Neuron (in vitro differentiated cells): ENCODE measurements around the gene ANK3.

Experiments
- H2AFZ ChIP-seq: one replicate; pipeline ENCODE4 v1.6.1; 2013; ENCODE audit warnings: low read depth, mild to moderate bottlenecking, inconsistent platforms, low read length, moderate library complexity
- H3K27me3 ChIP-seq: one replicate; pipeline ENCODE4 v1.6.1; 2013; ENCODE audit warnings: low read length; ENCODE audit not compliant: insufficient read depth
- H3K36me3 ChIP-seq: one replicate; pipeline ENCODE4 v1.6.1; 2013; ENCODE audit warnings: low read length; ENCODE audit not compliant: insufficient read depth
- H3K4me1 ChIP-seq: one replicate; pipeline ENCODE4 v1.6.1; 2013; ENCODE audit warnings: low read length; ENCODE audit not compliant: insufficient read depth
- H3K4me3 ChIP-seq: 2 replicates; pipeline ENCODE4 v1.5.1; 2013; ENCODE audit warnings: mild to moderate bottlenecking, low read length, moderate library complexity
- H3K9me3 ChIP-seq: one replicate; pipeline ENCODE4 v1.6.1; 2013; ENCODE audit warnings: low read length

Gene ANK3

DNA sequence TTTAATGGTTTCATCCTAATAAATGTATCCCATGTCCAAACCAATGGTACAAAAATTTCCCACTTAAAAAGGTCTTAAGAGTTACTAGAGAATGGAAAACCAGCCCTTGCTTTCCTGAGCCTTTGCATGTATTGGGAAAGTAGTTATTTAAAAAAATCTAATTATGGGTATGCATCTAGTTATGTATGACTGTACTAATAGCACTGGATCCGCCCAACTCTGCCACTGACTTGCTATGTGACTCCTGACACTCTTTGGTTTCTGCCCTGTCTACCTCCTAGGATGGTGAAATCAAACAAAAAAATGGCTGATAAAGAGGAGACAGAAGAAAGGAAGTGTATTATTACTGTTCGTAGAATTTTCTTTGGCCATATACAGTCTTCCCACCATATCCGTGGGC, 372.9 kb downstream of the ANK3 start:
- no peak overlapping the region for H3K4me3 ChIP-seq
- H3K4me1 ChIP-seq, result no peaks in the 10 kb centered on the region
- no peaks in the 10 kb centered on the region for H3K27me3 ChIP-seq
- H3K9me3 ChIP-seq, result no peaks in the 10 kb centered on the region
- H3K36me3 ChIP-seq, result no peaks in the 10 kb centered on the region
- no peak overlapping the region for H2AFZ ChIP-seq

DNA sequence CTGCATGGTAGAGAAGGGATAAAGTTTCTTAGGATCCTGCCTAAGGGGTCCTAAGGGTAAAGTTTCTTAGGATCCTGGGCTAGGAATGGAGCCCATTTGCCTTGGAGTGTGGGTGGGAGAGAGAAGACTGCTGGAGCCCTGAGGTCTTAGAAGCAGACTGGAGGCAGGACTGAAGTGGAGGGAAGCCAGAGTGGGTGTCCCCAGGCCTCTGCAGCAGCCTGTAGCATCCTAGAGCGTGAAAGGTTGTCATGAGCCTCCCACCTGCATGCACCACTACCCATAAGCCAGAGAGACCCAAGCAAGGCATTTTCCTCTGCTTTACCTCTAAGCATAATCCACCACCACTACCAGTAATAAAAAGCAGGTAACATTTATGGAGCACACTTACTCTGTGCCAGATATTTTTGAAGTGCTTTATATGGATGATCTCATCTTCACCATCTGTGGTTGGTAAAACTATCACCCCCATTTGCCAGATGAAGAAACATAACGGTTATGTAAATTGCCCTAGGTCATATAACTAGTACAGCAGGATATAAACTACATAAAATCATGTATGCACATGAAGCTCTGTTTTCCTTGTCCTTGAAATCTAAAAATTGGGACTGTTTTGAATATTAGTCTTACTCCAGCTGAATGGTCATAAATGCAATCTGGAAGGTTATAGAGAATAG, 379.8 kb downstream of the ANK3 start:
- Histone ChIP-seq H2AFZ (no peak overlapping the region), H3K36me3 (no peaks in the 10 kb centered on the region), H3K4me3 (no peak overlapping the region), H3K9me3 (no peaks in the 10 kb centered on the region), H3K27me3 (peaks cover 2% of the 10 kb centered on the region), H3K4me1 (no peaks in the 10 kb centered on the region)

DNA sequence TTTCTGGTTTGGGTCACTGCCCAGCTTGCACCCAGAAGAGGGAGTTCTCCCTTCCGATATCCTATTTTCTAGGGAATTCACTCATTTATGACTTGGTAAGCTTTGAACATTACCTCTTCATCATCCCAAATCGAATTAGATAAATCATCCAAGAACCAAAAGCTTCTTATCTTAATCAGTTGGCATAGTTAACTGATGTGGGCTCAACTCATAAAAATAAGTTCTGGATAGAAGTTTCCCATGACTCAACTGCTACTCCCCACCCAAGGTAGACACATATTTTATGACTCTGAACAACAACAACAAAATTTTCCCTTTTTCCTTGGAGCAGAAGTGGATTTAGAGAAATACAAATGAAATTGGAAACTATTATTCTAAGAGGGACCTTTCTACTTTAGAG, 380.4 kb downstream of the ANK3 start:
- Histone ChIP-seq H3K4me3 (no peak overlapping the region), H3K4me1 (no peaks in the 10 kb centered on the region), H3K9me3 (no peaks in the 10 kb centered on the region), H2AFZ (no peak overlapping the region), H3K36me3 (no peaks in the 10 kb centered on the region), H3K27me3 (peaks cover 2% of the 10 kb centered on the region)

DNA sequence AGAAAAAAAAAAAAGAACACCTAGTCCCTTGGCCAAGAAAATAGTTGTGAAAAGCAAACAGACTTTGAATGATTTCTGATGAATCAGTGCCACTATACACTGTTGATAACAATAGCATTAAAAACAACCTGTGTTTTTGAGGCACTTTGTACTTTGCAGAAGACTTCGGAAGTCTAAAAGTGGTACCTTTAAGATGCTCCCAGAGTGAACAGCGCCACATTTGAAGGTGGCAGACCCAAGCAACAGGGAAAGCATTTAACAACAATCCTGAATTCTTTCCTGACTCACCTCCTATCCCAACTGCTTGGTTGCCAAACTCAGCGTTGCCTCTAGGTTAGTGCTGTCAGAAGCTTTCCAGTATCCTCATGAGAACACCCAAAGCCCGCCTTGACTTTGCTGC, 380.9 kb downstream of the ANK3 start:
- H3K36me3 ChIP-seq, result no peaks in the 10 kb centered on the region
- H3K9me3 ChIP-seq, result no peaks in the 10 kb centered on the region
- no peak overlapping the region for H3K4me3 ChIP-seq
- peaks cover 2% of the 10 kb centered on the region for H3K27me3 ChIP-seq
- H3K4me1 ChIP-seq, result no peaks in the 10 kb centered on the region
- no peak overlapping the region for H2AFZ ChIP-seq

DNA sequence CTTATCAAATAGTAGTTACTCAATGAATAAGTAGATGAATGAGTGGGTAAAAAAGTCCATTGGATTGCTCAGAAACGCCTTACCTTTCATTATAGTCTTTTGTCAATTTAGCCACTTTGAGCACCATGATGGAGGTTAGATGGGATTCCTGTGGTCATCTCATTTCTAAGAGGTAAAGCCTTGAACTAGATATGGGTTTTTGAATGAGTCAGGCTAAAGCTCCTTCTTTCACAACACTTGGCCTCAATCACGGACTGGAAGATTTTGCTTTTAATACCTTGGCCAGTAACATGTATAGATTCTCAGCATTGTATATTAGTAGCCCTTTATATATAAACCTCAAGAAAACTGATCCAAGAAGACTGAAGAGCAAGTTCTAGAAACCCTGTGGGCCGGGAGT, 383.6 kb downstream of the ANK3 start:
- Histone ChIP-seq H3K36me3 (no peaks in the 10 kb centered on the region), H2AFZ (no peak overlapping the region), H3K4me1 (no peaks in the 10 kb centered on the region), H3K4me3 (no peak overlapping the region), H3K27me3 (peaks cover 2% of the 10 kb centered on the region), H3K9me3 (no peaks in the 10 kb centered on the region)

DNA sequence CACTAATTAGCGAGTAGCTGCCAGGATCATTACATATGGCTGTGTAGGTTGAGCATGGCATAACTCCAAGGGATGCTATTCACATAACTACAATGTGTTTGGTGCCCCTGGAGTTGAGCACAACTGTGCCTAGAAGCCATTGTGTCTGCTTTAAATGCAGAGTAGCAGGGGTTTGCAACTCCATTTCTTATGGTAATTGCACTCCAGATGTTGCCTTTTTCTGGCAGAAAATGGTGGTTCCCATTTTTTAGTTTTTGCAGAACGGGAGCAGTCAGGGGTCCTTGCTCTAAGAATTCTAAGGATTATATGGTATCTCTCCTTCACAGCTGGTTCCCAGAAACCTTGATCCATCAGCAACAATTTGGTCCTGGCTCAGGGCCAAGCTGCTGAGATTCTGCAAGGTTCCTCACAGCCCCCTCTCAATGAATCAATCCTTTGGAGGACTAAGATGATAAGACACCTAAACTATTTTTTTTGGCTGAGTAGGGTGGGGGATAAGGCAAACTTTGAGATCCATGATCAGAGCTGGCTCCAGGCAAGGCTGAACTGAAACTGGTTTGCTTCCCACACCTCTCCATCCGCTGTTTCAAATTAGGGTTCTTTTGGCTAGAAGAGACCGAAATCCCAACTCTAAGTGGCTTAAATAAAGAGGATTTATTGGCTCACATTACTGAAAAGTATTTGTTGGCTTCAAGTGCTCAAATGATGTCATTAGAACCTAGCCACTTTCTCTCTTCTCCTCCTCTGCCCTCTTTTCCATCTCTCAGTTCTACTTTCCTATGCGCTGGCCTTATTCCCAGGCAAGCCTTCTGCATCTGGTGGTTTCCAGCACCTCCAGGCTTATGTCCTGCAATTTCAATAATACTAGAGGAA, 385.8 kb downstream of the ANK3 start:
- no peak overlapping the region for H2AFZ ChIP-seq
- no peak overlapping the region for H3K4me3 ChIP-seq
- no peaks in the 10 kb centered on the region for H3K4me1 ChIP-seq
- H3K9me3 ChIP-seq, result no peaks in the 10 kb centered on the region
- no peaks in the 10 kb centered on the region for H3K27me3 ChIP-seq
- no peaks in the 10 kb centered on the region for H3K36me3 ChIP-seq

DNA sequence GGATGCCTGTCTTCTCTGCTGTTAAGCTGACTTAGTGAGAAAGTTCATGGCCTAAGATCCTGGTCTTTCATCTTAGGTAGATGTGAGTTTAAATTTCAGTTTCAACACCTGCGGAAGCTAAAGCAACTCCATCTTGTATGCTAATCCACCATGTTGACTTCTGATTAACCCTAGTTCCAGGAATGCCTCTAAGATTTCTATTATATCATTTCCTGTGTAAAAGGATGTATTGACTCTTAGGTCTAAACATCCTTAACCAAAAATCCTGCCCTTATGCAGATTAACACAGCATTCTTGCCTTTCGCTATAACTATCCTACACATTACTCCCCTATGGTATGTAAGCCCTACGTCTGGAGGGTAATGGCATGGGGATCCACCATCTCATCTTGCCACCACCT, 388.9 kb downstream of the ANK3 start:
- no peaks in the 10 kb centered on the region for H3K36me3 ChIP-seq
- no peaks in the 10 kb centered on the region for H3K27me3 ChIP-seq
- H3K9me3 ChIP-seq, result no peaks in the 10 kb centered on the region
- H2AFZ ChIP-seq, result no peak overlapping the region
- no peaks in the 10 kb centered on the region for H3K4me1 ChIP-seq
- no peak overlapping the region for H3K4me3 ChIP-seq

DNA sequence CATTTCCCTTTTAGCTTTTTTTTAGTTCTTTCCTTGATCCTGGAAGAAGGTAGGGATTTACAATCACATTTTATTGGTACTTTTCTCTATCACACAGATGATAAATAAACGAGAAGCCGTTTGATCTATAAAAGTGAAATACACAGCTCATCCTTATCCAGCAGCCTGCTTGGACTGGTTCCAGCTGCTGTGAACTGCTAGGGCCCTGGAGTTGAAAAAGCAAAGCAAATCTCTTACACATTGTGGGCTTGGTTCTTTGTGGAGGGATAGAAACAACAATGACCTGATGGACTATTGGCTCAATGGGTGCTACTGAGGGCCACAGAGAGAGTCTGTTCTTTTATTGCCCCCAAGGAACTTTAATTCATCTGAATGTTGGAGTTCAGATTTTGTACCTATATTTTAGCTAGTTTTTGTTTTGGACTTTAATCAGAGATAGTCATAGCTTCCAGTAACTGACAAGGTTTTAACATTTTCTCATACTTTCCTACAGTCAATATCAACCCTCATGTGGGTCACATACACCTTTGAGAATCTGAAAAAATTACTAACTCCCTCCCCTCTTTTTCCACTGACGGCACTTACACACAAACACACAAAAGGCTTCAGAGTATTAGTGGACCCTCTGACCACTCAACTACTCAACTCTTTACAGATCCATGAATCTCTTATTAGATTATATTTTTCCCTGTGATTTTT, 391.7 kb downstream of the ANK3 start:
- no peak overlapping the region for H2AFZ ChIP-seq
- no peaks in the 10 kb centered on the region for H3K27me3 ChIP-seq
- H3K4me3 ChIP-seq, result no peak overlapping the region
- H3K36me3 ChIP-seq, result no peaks in the 10 kb centered on the region
- H3K9me3 ChIP-seq, result no peaks in the 10 kb centered on the region
- H3K4me1 ChIP-seq, result no peaks in the 10 kb centered on the region

DNA sequence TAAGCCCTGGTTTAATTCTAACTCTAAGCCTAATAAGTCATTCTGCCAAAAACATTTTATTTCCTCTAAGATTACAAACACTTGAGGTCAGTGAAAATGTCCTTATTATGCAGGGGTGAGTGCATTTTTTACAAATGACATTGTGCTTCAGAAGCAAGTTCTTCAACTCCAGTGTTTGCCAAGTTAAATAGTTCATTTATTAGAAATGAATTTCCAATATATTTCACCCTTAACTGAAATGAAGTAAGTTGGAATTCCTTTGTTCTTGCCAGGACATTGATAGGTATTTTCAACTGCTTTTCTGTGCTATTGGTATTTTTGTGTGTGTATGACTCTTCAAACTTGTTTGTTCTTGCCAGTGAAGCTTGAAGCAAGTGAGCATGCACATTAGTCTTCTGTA, 393.8 kb downstream of the ANK3 start:
- Histone ChIP-seq H3K9me3 (no peaks in the 10 kb centered on the region), H3K27me3 (no peaks in the 10 kb centered on the region), H2AFZ (no peak overlapping the region), H3K36me3 (no peaks in the 10 kb centered on the region), H3K4me1 (peaks cover 6% of the 10 kb centered on the region), H3K4me3 (no peak overlapping the region)

DNA sequence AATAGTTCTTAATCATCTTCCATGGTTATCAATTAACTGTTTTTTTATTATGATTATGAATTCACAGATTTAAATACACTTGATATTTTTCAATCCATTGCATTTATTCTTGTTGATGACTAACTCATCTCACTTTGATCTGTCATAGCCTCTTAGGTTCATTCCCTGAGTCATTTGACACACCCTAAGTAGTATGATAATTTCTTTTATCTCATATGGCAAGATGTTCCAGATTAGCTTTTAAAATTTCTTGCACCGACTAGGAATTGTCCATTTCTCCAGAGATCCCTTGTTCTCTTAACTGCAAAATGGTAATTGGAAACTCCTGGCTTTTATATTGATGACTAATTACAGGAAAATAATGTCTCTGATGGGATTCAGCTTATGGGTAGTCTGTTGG, 395.7 kb downstream of the ANK3 start:
- no peak overlapping the region for H3K4me3 ChIP-seq
- H3K27me3 ChIP-seq, result no peaks in the 10 kb centered on the region
- no peaks in the 10 kb centered on the region for H3K36me3 ChIP-seq
- no peak overlapping the region for H2AFZ ChIP-seq
- H3K9me3 ChIP-seq, result no peaks in the 10 kb centered on the region
- H3K4me1 ChIP-seq, result peaks cover 6% of the 10 kb centered on the region

DNA sequence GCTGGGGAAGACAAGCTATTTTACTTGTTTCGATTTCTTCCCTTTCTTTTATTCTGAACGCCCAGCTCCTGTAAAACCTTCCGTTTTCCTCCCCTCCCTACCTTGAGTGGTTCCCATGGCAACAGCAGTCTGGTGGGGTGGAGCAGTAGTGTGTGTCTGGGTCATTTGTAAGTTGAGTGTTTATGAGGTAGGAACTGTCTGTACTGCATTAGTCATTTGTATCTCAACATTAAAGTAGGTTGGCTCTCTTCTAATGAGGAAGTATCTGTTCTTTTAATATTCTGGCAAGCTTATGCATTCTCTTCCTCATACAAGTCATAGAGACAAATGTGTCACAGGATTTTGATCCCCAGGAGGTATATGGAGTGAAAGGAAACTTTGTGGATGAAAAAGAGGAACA, 398.0 kb downstream of the ANK3 start:
- no peak overlapping the region for H2AFZ ChIP-seq
- H3K27me3 ChIP-seq, result no peaks in the 10 kb centered on the region
- no peak overlapping the region for H3K4me3 ChIP-seq
- no peaks in the 10 kb centered on the region for H3K9me3 ChIP-seq
- H3K4me1 ChIP-seq, result peaks cover 6% of the 10 kb centered on the region
- H3K36me3 ChIP-seq, result no peaks in the 10 kb centered on the region

DNA sequence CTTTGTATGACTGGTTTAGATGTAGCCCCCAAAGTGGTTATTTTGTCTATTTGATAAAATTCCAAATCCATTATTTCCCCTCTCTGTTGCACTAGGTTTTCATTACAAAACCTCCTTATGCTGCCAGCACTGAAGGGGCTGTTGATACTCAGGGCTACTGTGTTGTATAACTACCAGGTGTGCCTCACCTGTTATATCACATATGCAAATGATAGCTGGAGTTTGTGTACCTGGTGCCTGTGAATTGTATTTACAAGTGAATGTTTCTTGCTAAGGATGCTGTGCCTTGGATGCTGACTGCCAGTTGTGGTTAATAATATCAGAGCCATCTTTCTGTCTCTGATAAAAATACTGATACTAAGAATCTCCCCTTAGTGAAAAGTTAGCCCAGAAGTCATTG, 398.6 kb downstream of the ANK3 start:
- H3K4me3 ChIP-seq, result no peak overlapping the region
- H3K36me3 ChIP-seq, result no peaks in the 10 kb centered on the region
- no peaks in the 10 kb centered on the region for H3K9me3 ChIP-seq
- H2AFZ ChIP-seq, result no peak overlapping the region
- no peaks in the 10 kb centered on the region for H3K27me3 ChIP-seq
- H3K4me1 ChIP-seq, result peaks cover 6% of the 10 kb centered on the region

DNA sequence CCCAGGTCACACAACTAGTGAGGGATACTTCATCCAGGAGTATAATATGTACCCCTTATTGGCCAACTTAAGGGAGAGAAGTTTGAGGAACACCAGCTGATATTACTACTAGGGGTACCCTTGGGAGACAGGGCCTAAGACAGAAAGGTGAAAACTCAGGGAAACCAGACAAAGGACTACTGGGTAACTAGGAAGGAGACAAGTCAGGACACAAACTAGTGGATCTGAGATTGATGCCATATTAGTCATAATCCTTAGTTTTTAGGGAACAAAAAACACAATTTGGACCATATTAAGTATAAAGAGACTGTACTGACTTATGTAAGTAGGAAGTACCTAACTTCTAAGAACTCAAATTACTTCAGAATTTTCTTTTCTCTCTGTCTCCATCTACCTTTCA, 404.0 kb downstream of the ANK3 start:
- Histone ChIP-seq H3K4me3 (no peak overlapping the region), H2AFZ (no peak overlapping the region), H3K36me3 (no peaks in the 10 kb centered on the region), H3K9me3 (no peaks in the 10 kb centered on the region), H3K27me3 (no peaks in the 10 kb centered on the region), H3K4me1 (no peaks in the 10 kb centered on the region)
